ENCODE measurements around the gene SLC35G6. TPM values are rescaled to one million over a fixed set of nuclear protein-coding genes. Genes with fewer than 3 reads are reported as not detected.
A peak's percentile ranks its signal among the peaks of the same experiment; 100 is the strongest.
"Not testable (repeated sequence)": the region's sequence is repeated elsewhere in the genome, so short reads cannot be mapped to it uniquely, and the experiment has no call there.

The SLC35G6 gene
- polyA plus RNA-seq, 1 donor = 0.52 TPM

DNA sequence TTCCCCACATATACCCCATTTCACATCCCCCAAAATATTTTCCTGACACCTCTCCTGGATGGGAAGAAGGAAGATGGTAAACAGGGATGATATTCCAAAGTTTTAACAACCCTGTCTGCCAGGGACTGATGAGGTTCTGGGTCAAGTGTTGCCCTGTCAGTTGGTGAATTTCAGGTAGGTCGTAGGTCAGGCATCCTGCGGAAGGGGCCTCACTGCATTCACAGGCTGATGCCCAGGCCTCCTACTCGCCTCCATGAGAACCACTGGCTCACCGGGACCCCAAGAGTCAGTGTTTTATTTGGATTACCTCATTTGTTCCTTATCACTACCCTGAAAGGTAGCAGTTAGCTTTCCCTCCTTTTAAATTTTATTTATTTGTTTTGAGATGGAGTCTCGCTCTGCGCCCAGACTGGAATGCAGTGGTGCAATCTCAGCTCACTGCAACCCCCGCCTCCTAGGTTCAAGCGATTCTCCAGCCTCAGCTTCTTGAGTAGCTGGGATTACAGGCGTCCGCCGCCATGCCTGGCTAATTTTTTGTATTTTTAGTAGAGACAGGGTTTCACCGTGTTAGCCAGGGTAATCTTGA lies 12.3 kb upstream of the SLC35G6 start:
- Histone ChIP-seq H3K9me3 (ENCODE audit: control insufficient read depth, low read depth, low read length) (no peaks in the 10 kb centered on the region), H3K27ac (ENCODE audit: low read length) (no peak overlapping the region), H3K4me1 (ENCODE audit: control insufficient read depth, insufficient read depth, low read length) (no peaks in the 10 kb centered on the region), H3K36me3 (ENCODE audit: control insufficient read depth, insufficient read depth, low read length) (peaks cover 40% of the 10 kb centered on the region), H3K27me3 (ENCODE audit: control insufficient read depth, insufficient read depth, low read length) (no peaks in the 10 kb centered on the region), H3K4me3 (ENCODE audit: low read length) (no peak overlapping the region)
- 92% methylated on average over 2 of the region's 12 CpGs for WGBS (ENCODE audit: insufficient coverage, low lambda C conversion rate)
- DNase-seq = no peak

DNA sequence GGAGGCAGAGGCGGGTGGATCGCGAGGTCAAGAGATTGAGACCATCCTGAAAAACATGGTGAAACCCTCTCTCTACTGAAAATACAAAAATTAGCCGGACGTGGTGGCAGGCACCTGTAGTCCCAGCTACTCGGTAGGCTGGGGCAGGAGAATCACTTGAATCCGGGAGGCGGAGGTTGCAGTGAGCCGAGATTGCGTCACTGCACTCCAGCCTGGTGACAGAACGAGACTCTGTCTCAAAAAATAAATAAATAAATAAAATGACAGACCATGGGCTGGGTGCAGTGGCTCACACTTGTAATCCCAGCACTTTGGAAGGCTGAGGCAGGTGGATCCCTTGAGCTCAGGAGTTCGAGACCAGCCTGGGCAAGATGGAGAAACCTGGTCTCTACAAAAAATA lies 11.4 kb upstream of the SLC35G6 start:
- 83% methylated on average over 2 of the region's 12 CpGs for WGBS (ENCODE audit: insufficient coverage, low lambda C conversion rate)
- not testable (repeated sequence) for DNase-seq; H3K9me3 ChIP-seq (ENCODE audit: control insufficient read depth, low read depth, low read length); H3K27me3 ChIP-seq (ENCODE audit: control insufficient read depth, insufficient read depth, low read length); H3K4me1 ChIP-seq (ENCODE audit: control insufficient read depth, insufficient read depth, low read length); H3K4me3 ChIP-seq (ENCODE audit: low read length); H3K27ac ChIP-seq (ENCODE audit: low read length)
- H3K36me3 ChIP-seq (ENCODE audit: control insufficient read depth, insufficient read depth, low read length) = peaks cover 38% of the 10 kb centered on the region

DNA sequence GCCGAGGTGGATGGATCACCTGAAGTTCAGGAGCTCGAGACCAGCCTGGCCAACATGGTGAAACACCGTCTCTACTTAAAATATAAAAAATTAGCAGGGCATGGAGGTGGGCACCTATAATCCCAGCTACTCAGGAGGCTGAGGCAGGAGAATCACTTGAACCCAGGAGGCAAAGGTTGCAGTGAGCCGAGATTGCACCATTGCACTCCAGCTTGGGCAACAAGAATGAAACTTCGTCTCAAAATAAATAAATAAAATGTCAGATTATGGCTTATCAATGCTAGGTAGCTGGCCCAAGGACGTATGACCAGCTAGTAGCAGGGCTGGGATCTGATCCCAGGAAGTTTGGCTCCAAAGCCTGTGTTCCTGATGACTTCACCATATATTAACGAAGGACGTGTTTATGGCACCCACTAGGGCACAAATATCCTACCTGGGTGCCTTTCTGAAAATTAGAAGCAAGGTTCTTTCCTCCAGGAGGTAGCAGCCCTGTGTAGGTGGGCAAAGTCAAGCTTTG lies 10.7 kb upstream of the SLC35G6 start:
- not testable (repeated sequence) for H3K9me3 ChIP-seq (ENCODE audit: control insufficient read depth, low read depth, low read length); DNase-seq; H3K27me3 ChIP-seq (ENCODE audit: control insufficient read depth, insufficient read depth, low read length); H3K4me3 ChIP-seq (ENCODE audit: low read length); H3K27ac ChIP-seq (ENCODE audit: low read length)
- whole genome bisulfite sequencing (ENCODE audit: insufficient coverage, low lambda C conversion rate) = 82% methylated on average over 2 of the region's 8 CpGs
- peaks cover 12% of the 10 kb centered on the region for H3K4me1 ChIP-seq (ENCODE audit: control insufficient read depth, insufficient read depth, low read length)
- peaks cover 33% of the 10 kb centered on the region for H3K36me3 ChIP-seq (ENCODE audit: control insufficient read depth, insufficient read depth, low read length)

DNA sequence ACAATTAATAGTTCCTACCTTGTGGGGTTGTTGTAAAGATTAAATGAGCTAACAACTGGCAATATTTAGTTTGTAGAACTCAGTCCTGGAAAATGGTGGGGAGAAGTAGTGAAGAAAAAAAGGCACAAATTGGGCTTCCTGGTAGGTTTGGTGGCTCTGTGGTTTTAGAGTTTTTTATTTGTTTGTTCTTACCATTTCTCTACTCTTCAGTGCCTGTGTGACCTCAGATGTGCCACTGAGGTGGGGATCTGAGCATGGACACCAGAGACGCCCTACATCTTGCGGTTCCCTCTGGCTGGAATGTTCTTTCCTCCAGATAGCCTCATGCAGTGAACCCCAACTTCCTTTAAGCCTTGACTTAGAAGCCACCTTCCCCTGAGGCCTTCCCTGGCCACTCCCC lies 9.5 kb upstream of the SLC35G6 start:
- no peak for DNase-seq
- Histone ChIP-seq H3K27ac (ENCODE audit: low read length) (no peak overlapping the region), H3K4me1 (ENCODE audit: control insufficient read depth, insufficient read depth, low read length) (peaks cover 23% of the 10 kb centered on the region), H3K36me3 (ENCODE audit: control insufficient read depth, insufficient read depth, low read length) (peaks cover 25% of the 10 kb centered on the region), H3K4me3 (ENCODE audit: low read length) (no peak overlapping the region), H3K27me3 (ENCODE audit: control insufficient read depth, insufficient read depth, low read length) (no peaks in the 10 kb centered on the region), H3K9me3 (ENCODE audit: control insufficient read depth, low read depth, low read length) (no peaks in the 10 kb centered on the region)
- WGBS (ENCODE audit: insufficient coverage, low lambda C conversion rate) = no CpG with 5 or more reads among the region's 2 CpGs

DNA sequence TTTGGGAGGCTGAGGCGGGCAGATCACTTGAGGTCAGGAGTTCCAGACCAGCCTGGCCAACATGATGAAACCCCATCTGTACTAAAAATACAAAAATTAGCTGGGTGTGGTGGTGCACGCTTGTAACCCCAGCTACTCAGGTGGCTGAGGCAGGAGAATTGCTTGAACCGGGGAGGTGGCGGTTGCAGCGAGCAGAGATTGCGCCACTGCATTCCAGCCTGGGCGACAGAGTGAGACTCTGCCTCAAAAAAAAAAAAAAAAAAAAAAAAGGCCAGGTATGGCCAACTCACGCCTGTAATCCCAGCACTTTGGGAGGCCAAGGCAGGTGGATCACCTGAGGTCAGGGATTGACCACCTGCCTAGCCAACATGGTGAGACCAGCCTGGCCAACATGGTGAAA lies 6.5 kb upstream of the SLC35G6 start:
- DNase-seq = peak; percentile 58 to 65
- H3K9me3 ChIP-seq (ENCODE audit: control insufficient read depth, low read depth, low read length); H3K4me3 ChIP-seq (ENCODE audit: low read length); H3K36me3 ChIP-seq (ENCODE audit: control insufficient read depth, insufficient read depth, low read length); H3K27me3 ChIP-seq (ENCODE audit: control insufficient read depth, insufficient read depth, low read length): not testable (repeated sequence)
- Histone ChIP-seq H3K27ac (ENCODE audit: low read length) (peak overlapping the region; percentile 97), H3K4me1 (ENCODE audit: control insufficient read depth, insufficient read depth, low read length) (peaks cover 33% of the 10 kb centered on the region)
- WGBS (ENCODE audit: insufficient coverage, low lambda C conversion rate) = no CpG with 5 or more reads among the region's 8 CpGs

DNA sequence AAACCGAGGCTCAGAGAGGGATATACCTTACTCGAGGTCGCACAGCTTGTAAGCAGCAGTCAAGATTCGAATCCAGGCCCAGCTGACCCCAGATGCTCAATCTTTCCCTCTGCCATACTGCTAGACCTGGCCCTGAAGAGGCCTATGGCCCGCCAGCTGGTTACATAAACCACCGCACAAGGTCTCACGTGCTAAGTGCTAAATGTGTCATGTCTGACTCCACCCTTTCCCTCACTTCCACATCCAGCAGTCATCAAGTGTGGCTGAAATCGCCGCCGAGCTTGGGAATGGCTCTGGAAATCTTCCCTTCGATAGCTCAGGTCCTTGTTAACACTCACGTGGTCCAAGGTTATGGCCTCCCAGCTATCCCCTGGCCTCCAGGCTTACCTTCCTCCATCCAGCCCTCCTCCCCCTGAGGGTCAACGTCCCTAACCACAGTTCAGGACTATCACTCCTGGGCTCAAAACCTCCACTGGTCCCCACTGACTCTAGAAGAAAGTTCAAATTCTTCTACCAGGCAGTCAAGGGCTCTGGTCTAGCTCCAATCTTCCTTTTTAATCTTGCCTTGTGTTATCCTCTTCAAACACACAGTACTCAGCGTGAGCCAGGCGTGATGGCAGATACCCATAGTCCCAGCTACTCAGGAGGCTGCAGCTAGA lies 5.4 kb upstream of the SLC35G6 start:
- H3K36me3 ChIP-seq (ENCODE audit: control insufficient read depth, insufficient read depth, low read length) = peaks cover 8% of the 10 kb centered on the region
- no peaks in the 10 kb centered on the region for H3K9me3 ChIP-seq (ENCODE audit: control insufficient read depth, low read depth, low read length)
- no peak overlapping the region for H3K4me3 ChIP-seq (ENCODE audit: low read length)
- H3K27ac ChIP-seq (ENCODE audit: low read length) = peak overlapping the region; percentile 97
- peaks cover 43% of the 10 kb centered on the region for H3K4me1 ChIP-seq (ENCODE audit: control insufficient read depth, insufficient read depth, low read length)
- peak; percentile 90 to 92 for DNase-seq
- no CpG with 5 or more reads among the region's 15 CpGs for WGBS (ENCODE audit: insufficient coverage, low lambda C conversion rate)
- no peaks in the 10 kb centered on the region for H3K27me3 ChIP-seq (ENCODE audit: control insufficient read depth, insufficient read depth, low read length)

DNA sequence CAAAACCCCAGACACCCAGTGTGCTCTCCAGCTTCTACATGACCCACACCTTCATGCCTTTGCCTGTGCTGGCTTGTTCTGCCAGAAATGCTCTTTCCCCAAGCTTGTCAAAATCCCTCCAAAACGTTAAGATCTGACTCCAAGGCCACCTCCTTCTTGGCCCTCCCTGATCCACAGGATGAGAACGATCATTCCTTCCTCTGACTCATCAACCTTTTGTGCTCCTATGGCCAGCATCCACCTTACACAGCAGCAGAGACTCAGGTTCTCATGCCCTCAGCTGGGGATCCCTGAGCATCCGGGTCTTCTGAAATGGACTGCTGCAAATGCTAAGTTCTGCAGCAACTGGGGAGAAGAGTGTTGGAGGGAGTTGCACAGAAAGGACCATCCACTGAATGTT lies 4.8 kb upstream of the SLC35G6 start:
- Histone ChIP-seq H3K36me3 (ENCODE audit: control insufficient read depth, insufficient read depth, low read length) (peaks cover 8% of the 10 kb centered on the region), H3K4me1 (ENCODE audit: control insufficient read depth, insufficient read depth, low read length) (peaks cover 46% of the 10 kb centered on the region), H3K4me3 (ENCODE audit: low read length) (no peak overlapping the region), H3K27me3 (ENCODE audit: control insufficient read depth, insufficient read depth, low read length) (no peaks in the 10 kb centered on the region), H3K27ac (ENCODE audit: low read length) (peak overlapping the region; percentile 97), H3K9me3 (ENCODE audit: control insufficient read depth, low read depth, low read length) (no peaks in the 10 kb centered on the region)
- no CpG with 5 or more reads among the region's 3 CpGs for WGBS (ENCODE audit: insufficient coverage, low lambda C conversion rate)
- DNase-seq = peak in 1 of 2 donors; percentile 49

DNA sequence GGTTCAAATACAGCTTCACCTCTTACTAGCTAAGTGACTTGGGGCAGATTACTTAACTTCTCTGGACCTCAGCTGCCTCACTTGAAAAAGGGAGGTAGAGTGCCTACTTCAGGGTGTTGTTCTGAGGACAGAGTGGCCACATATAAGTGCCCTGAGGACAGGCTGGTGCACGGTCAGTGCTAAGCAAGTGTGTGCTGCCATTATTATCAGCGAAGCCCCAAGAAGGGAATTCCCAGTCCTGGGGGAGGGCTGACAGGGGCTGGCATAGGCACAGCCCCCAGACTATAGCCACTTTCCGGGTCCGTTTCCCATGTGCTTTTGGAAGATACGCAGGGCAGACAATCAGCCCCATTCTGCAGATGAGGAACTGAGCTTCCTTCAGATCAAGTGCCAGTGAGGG lies 4.3 kb upstream of the SLC35G6 start:
- peaks cover 8% of the 10 kb centered on the region for H3K36me3 ChIP-seq (ENCODE audit: control insufficient read depth, insufficient read depth, low read length)
- no peak for DNase-seq
- peaks cover 51% of the 10 kb centered on the region for H3K4me1 ChIP-seq (ENCODE audit: control insufficient read depth, insufficient read depth, low read length)
- H3K4me3 ChIP-seq (ENCODE audit: low read length) = peak overlapping the region; percentile 66
- WGBS (ENCODE audit: insufficient coverage, low lambda C conversion rate) = no CpG with 5 or more reads among the region's 5 CpGs
- H3K27ac ChIP-seq (ENCODE audit: low read length) = peak overlapping the region; percentile 97
- no peaks in the 10 kb centered on the region for H3K27me3 ChIP-seq (ENCODE audit: control insufficient read depth, insufficient read depth, low read length)
- H3K9me3 ChIP-seq (ENCODE audit: control insufficient read depth, low read depth, low read length) = no peaks in the 10 kb centered on the region

DNA sequence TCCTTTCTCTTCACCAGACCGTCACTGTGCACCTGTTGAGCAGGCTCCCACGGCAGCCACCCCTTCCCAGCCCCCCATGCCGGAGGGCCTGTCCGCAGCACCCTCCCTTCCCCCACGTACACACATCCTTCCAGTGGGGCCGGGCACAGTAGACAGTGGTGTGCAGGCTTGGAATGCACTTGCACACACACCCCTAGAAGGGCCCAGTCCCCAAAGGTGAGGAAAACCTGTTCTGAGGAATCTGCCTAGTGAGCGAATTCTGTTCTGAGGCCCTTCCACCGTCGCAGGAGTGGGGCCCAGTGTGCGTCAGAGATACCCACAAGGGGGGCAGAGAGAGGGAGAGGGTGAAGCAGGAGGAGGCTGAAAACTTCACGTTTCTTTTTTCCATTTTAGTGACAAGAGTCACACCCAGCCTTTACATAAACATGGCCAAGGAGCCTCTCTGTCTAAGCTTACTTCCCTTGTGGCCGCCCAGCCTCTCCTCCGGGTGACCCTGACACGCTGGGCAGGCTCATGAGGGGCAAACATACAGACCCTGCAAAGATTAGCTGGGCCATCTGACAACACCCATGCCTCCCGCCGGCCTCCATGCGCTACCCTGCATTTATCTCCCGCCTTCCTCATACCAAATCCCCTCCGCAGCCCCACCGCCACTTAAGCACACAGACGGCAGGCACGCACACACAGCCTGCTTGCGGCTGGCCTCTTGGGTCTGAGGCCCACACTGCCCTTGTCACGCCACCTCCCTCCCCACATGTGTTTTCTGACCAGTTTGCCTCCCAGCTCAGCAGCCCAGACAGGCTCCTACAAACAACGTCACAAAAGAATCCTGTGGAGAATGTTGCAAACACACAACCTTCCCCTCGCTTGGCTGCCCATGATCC lies 3.6 kb upstream of the SLC35G6 start:
- Histone ChIP-seq H3K36me3 (ENCODE audit: control insufficient read depth, insufficient read depth, low read length) (peaks cover 8% of the 10 kb centered on the region), H3K27ac (ENCODE audit: low read length) (peak overlapping the region; percentile 97), H3K27me3 (ENCODE audit: control insufficient read depth, insufficient read depth, low read length) (no peaks in the 10 kb centered on the region), H3K9me3 (ENCODE audit: control insufficient read depth, low read depth, low read length) (no peaks in the 10 kb centered on the region), H3K4me3 (ENCODE audit: low read length) (peak overlapping the region; percentile 66), H3K4me1 (ENCODE audit: control insufficient read depth, insufficient read depth, low read length) (peaks cover 57% of the 10 kb centered on the region)
- WGBS (ENCODE audit: insufficient coverage, low lambda C conversion rate) = no CpG with 5 or more reads among the region's 26 CpGs
- DNase-seq = peak; percentile 89 to 91
